K562 (cell line): Measurements from ENCODE around the gene CALML4. TPM values are rescaled to one million over a fixed set of nuclear protein-coding genes. Genes with fewer than 3 reads are reported as not detected.

Source experiments
- CHD7 ChIP-seq: fragments of 200-600 bp; sonication (generic); IDR thresholded peaks from one replicate; pipeline ENCODE4 v1.6.1; 2012; ENCODE audit warnings: mild to moderate bottlenecking, low read depth, low read length, inconsistent platforms
- RBBP5 ChIP-seq: fragments of 200-600 bp; sonication (generic); IDR thresholded peaks from 2 replicates; pipeline ENCODE4 v1.6.1; 2012; ENCODE audit warnings: borderline replicate concordance, mild to moderate bottlenecking, low read length, control low read depth, inconsistent platforms; ENCODE audit not compliant: insufficient read depth, poor library complexity, severe bottlenecking
- SMAD1 ChIP-seq: fragments of 150-350 bp; IDR thresholded peaks from 2 replicates; pipeline ENCODE4 v1.6.1; 2014; ENCODE audit warnings: low read length, low read depth; ENCODE audit not compliant: partially characterized antibody
- SMC3 ChIP-seq: conservative IDR thresholded peaks from 2 replicates; pipeline ENCODE4 v1.6.1; 2011; ENCODE audit warnings: low read depth, low read length, improper control_type of control experiment; ENCODE audit not compliant: insufficient read depth
- ZFP30 ChIP-seq: fragments of 250-450 bp; sonication (Bioruptor Pico); IDR thresholded peaks from 2 replicates; pipeline ENCODE4 v1.8.0; 2022; ENCODE audit warnings: moderate library complexity, mild to moderate bottlenecking, inconsistent platforms, borderline replicate concordance
- polyA plus RNA-seq, 8 experiments: library from polyadenylated mRNA; depleted of rRNA in 4 of 8; stranded (reverse) in 5 of 8; unstranded in 3 of 8; fragments of >200 nt; fragmentation: Nextera tagmentation in 2 of 8; fragmentation: Illumina TruSeq in 1 of 8; extraction: Ambion mirVana in 2 of 8; extraction: Trizol in 1 of 8; gene quantifications; 2 replicates each; pipeline versions ENCODE4 v1.2.1 to v1.2.3, GENCODE V29; 2011 to 2014; ENCODE audit warnings: inconsistent platforms in 1 of 8, missing spikeins in 1 of 8
- total RNA-seq, 7 experiments: library from RNA; depleted of rRNA in 6 of 7; stranded (reverse); fragments of >200 nt in 6 of 7; fragmentation: Illumina TruSeq in 2 of 7; extraction: Trizol in 2 of 7; gene quantifications; 2 replicates each; pipeline versions ENCODE4 v1.2.1 to v1.2.3, GENCODE V29; 2011 to 2021; ENCODE audit warnings: low replicate concordance in 1 of 7

CALML4 gene
- total and polyA plus RNA-seq, 9 of the 15 experiments (the other 6 are each of a cell fraction or from before 2014, with no cell fraction given), result 2.8 to 30.6 (median 15.5) TPM

DNA sequence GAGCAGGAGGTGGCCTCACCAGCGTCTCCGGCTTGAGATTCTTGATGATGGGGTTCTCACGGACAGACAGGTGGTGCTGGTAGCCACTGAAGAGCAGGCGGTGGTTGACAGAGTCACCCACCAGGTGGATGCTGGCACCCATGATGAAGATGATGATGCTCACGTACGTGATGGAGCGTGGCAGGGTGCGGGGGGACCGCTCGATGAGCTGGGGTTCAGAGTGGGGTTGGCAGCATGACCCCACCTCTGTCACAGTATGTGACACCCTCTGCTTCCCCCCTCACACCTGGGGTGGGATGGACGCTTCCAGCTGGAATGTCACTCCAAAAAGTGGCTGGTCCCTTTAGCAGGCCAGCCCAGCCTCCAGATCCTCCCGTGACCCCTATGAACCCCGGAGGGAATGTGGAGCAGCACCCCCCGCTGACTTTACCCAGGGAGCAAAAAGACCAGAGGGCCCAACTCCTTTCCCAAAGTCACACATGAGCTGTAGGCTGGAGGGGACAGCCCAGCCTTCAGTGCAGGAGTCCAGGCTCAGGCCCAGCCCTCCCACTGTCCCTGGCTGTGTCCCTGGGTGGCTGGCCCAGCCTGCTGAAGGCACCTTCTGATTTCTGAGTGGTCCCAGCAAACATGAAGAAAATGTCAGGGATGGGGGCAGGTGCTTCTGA, 6.7 kb upstream of the CALML4 start (continued):
- TF ChIP-seq CHD7 (no peak), SMAD1 (no peak), SMC3 (no peak), RBBP5 (no peak), ZFP30 (CRISPR knock-in tag) (no peak)
